GM19035 (cell line): ENCODE measurements around the gene MRRF.
"Not testable (repeated sequence)": the region's sequence is repeated elsewhere in the genome, so short reads cannot be mapped to it uniquely, and the experiment has no call there.

ENCODE experiments used
- ATAC-seq: cut with Tn5 transposase; IDR thresholded peaks from one replicate; pipeline ENCODE4 v1.9.1; 2021; ENCODE audit not compliant: unreplicated experiment

The MRRF gene

DNA sequence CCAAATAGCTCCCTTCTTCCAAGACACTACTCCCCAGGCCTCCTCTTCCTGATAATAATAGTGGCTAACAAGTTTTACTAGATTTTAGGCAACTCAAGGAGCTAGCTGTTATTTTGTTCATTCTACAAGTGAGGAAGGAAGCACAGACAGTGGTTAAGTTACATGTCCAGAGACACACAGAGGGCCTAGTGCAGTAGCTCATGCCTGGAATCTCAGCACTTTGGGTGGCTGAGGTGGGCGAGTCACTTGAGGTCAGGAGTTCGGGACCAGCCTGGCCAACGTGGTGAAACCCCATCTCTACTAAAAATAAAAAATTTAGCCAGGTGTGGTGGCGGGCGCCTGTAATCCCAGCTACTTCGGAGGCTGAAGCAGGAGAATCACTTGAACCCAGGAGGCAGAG is 65.8 kb downstream of the MRRF start:
- not testable (repeated sequence) for ATAC-seq

DNA sequence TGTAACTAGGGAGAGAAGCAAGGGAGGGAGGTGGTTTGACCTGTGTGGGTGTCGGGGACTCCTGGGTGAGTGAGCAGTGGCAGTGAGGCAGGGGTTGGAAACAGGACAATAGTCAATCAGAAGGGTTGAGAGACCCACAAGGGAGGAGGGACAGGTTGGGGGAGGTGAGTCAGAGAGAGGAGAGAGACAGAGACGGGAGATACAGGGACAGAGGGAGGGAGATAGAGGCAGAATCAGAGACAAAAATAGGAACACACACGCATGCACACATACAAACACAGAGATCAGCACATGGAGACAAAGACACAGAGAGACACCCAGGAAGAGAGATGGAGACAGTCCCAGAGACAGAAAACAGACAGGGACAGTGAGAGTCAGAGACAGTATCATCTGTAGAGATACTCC is 66.8 kb downstream of the MRRF start:
- no peak for ATAC-seq

DNA sequence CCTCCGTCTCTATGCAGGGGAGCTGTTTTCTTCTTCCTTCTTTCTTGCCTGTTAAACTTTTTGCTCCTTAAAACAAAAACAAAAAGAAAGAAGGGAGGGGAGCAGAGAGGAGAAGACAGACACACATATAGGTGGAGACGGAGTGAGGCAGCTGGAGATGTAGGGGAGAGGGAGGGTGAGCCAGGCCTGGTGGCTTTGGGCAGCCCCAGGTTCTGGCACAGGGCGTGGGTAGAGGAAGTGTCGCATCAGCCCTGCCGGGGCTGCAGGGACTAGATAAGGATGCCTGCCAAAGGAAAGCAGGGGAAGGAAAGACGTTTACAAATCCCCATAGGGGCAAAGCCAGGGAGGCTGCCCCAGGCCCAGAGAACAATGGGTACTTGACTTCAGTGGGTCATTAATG is 67.4 kb downstream of the MRRF start:
- ATAC-seq, result no peak

DNA sequence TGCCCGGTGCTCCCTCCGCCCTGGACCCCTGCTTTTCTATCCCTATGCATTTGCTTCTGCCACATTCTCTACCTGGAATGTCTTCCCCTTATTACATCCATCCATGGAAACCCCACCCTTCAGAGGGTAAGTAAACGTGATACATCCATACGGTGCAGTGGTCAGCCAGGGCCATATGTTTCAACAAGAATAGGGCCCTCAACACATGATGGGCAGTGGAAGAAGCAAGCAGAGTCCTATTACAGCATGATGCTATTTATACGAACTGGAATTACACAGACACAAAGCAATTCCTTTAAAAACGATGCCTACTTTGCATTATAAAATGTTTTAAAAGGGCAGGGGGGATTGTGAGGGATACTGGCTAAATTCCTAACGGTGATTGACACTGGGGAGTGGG is 68.0 kb downstream of the MRRF start:
- ATAC-seq, result no peak

DNA sequence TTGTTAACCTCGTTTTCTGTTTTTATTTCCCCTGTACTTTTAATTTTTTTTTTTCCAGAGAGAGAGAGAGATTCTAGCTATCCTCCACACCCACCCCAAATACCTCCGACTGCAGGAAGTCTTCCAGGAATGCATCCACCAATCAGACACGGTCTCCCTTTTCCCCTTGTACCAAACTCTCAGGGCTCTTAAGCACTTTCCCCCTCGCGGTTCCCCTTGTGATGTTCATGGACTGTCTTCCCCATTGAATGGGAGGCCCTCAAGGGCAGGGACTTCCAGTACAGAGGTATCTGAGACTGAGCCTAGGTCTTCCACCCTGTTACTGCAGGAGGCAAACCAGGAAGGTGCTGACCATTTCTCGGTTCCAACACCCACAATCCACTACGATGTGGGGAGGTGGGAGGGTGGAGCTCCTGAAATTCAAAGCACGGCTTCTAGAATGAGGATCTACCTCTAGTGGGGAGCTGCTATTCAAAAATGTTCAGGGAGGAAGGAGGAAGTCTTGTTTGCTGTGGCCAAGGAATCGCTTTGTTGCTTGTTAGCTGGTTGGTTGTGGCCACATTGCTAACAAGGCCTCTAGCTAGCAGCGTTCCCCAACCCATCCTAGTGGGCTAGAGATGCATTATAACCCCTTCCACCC is 68.6 kb downstream of the MRRF start:
- ATAC-seq, result no peak

DNA sequence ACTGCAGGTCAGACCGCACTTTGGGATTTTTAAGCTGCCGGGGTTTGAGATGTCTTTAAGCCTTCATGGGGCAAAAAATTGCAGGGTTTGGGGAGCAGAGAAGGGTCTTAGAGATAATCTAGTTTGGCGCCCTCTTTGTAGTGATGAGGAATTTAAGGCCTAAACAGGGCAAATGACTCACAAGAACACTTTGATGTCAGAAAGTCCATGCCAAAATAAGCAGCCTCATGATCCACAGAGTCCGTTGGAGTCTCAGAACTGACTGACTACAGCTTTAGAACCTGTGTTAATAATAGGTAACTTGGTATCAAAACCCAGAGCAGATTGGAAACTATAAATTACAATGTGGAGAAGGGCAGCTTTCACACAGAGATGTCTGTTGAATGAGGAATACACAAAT is 70.2 kb downstream of the MRRF start:
- ATAC-seq, result no peak

DNA sequence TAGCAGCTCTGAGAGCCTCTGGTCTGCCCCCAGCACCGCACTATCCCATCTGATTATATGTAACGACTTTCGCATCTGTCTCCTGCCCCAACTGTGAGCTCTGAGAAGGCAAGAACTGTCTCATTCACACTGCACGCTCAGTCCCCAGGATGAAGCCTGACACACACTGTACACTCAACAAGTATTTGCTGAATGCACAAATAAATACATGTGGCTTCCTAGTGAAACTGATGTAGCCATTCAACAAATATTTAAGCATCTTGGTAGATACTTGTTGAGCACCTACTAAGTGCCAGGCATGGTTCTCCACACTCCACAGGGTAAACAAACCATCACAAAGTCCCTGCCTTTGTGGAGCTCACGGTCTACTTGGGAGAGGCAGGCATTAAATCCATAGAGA is 71.5 kb downstream of the MRRF start:
- ATAC-seq, result no peak

DNA sequence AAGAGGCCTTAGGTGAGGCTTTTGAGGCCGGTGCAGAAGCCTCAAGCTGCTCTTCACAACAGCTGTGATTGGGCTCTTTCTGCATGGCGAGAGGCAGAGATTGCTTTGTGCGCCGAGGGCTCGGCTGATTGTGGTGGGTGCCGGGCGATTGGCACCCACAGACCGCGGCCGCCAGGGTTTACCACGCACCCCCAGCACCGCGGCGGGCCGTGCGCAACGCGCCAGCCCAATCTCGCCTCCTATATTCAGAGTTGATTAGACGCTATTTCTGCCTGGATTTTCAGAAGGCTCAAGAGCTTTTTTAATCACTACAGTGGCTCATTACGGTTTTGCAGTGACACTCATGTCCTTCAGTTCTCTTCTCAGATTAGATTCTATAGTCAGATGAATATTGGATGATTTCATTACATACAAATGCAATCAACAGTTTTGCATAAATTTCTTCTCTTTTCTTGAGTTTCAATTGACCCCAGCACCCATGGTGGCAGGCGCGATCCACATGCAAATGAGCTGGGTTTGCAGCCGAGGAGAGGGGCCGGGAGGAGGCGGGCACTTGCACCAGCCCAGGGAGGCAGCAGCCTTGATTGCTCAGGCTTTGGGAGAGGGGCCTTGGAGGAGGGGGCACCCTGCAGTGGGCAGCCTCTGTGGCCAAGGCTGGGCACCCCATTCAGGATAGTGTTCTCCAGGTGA is 72.3 kb downstream of the MRRF start:
- no peak for ATAC-seq

DNA sequence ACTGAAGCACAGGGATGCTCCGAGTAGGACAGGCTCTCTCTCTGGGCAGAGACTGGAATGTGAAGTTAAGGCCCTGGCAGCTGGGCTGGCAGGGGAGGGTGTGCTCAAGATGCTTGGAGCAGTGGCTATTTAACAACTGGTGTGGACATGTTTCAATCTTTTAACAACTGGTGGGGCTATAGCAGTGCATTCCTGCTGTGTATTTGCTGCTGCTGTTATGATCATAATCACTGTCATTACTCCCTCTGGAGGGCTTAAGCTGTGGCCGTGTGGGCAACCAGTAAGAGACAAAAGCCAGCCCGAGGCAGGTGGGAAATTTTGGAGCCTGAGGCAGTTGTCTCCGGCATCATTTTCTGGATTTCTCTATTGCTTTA is 72.9 kb downstream of the MRRF start:
- no peak for ATAC-seq

DNA sequence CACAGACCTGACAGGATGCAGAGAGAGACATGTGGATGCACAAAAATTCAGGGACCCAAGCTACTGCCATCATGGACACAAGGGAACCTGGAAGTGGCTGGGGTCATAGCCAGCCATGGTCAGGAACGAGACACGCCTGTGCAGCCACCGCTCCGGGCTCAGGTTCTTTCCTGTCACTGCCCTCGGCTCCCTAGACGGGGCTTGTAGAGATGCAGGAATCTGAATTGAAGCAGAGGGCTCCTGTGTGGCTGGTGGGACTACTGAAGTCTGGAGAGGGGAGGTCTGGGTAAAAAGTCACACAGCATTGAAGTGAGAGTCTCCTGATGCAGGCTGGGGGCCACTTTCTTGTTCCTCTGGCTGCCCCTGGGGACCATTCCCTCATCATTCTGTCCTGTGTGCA is 73.9 kb downstream of the MRRF start:
- ATAC-seq, result no peak

DNA sequence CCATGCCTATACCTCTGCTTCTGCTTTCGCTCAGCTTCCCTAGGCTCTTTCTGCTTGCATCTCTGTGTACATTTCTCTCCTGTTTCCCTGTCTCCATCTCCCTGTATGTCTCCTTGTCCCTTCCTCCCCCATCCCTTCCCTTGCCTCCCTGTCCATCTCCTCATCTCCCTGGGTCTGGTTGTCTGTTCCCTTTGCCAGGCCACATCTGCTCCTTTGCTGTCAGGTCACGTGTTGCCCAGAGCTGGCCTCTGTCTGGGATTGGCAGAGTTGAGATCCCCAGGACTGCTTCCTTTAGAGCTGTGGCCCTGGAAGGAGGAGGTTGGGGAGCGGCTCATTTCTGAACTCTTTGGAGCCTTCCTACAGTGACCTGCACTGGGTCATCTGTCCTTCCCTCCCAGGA is 74.3 kb downstream of the MRRF start:
- ATAC-seq, result no peak

DNA sequence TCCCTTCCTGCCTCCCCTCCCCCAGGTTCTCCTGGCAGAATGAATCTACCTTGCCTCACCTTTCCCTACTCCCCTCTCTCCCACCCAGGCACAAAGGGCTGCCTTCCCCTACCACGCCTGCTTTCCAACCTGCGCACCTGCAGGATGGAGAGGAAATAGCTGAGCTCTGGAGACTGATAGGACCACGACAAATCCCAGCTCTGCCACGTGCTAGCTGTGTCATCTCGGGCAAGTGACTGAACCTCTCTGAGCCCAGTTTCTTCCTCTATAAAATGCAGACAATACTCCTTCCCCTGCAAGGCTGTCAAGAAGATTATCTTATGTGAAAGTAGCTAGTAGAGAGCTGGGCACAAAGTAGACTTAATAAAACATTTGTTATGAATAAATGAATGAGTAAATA is 74.9 kb downstream of the MRRF start:
- no peak for ATAC-seq

DNA sequence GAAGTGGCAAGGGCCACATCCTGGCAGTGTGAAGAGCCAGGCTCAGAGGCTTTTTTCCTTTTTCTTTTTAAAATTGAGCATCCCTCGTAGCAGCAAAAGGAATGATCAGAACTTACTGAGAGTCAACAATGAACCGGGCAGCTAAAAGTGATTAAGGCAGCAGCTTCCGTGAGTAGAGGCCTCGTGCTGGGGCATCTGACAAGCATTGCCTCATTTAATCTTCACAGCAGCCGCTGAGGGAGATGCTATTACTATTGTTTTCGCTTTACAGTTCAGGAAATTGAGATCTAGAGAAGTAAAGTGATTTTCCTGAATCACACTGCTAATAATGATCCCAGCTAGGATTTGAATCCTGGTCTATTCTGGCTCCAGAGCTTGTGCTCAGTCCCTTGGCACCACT is 75.5 kb downstream of the MRRF start:
- ATAC-seq, result no peak

DNA sequence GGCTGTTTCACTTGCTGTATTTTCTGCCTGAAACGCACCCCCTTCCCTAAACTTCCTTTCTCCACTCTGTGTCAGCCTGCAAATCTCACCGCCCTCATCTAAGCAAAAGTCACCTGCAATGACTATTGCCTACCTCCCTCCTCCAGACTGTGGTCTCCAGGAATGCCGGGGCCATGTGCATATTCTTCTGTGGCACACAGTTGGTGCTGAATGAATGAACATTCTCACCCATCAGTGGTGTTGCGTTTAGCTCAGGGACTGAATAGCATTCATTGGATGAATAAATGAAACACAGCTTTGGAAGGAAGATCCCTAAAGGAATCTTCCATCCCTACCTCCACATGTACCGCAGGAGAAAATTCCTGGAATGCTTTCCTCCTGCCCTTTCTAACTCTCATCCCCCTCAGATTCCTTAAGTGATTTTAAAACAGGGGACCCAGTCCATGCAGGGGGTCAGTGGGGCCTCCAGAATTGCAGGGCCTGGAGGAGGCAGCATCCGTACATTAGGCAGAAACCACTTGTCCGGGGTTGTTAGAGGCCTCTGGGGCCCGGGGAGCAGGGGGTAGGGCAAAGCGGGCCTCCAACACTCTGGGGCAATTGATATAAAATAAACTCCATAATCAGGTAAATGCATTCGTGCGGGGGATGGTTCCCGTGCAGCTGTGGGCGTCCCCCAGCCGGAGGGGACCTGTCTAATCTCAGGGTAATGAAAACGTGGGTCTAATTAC is 77.8 kb downstream of the MRRF start:
- no peak for ATAC-seq

DNA sequence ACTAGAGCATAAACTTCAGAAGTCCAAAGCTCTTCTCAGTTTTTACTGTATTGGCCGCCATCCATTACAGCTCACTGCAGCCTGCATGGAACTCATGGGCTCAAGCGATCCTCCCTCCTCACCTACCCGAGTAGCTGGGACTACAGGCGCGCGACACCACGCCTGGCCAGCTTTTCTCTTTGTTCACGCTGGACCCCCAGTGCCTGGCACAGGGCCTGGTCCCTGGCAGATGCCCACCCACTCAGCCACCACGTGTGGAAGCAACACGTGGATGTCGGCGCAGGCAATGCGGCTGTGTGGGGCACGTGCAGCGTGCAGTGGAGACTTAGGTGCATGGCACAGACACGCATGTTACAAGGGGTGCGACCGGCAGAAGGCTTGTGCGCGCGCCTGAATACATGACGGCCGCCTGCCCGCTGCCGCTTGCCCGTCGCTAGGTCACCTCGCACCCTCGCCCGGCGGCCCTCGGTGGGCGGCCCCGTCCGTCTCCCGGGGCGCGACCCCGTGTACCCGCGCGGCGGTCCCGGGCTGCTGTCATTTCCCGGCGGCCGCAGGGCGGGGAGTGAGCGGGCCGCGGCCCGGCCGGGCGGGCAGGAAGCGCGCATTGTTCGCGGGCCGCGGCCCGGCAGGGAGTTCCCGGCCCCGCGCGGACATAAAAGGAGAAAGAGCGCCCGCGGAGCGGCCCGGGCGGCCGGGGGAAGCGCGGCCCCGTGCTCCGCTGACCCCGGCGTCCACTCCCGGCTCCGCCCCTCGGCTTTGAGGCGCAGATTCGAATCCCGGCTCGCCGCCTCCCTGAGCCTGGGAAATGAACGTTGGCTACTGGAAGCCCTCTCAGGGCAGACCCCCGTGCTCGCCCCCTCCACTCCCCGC is 82.0 kb downstream of the MRRF start:
- no peak for ATAC-seq

DNA sequence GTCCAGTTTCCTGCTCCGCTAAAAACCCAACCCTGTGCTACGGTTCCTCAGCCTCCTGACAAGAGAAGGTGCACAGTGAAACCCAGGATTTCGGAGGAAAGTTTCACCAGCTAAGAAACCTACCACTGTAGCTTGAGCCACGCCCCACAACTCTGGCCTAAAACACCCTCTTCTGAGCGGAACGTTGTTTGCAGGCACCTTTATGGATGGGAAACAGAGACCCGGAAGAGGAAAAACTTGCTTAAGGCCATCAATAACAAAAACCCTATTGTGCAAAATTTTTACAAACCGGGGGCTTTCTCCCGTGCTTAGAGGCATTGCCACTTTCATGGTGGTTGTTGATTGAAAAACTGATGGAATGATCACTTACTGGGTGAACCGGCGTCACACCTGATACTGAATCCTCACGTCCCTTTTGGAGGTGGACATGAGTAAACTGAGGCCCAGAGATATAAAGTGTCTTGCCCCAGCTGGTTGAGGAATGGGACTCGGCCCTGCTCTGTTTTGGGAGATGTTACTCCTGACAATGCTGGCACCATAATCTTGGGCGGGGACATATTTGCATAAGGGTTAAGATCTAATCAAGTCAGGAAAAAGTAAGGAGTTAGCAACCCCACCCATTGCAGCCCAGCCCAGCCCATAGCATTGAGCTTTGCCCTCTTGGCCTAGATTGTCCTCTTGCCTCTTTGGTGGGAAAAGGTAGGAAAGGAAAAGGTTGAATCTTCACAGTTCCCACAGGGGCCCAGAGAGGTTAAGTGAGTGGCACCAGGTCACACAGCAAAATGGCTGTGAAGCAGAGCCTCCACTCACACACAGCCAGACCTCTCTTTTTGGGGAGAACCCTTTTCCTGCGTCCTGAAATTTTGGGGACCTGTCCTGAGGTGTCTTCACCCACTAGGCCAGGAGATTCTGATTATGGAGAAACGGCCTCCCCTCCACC is 82.9 kb downstream of the MRRF start:
- ATAC-seq, result no peak

DNA sequence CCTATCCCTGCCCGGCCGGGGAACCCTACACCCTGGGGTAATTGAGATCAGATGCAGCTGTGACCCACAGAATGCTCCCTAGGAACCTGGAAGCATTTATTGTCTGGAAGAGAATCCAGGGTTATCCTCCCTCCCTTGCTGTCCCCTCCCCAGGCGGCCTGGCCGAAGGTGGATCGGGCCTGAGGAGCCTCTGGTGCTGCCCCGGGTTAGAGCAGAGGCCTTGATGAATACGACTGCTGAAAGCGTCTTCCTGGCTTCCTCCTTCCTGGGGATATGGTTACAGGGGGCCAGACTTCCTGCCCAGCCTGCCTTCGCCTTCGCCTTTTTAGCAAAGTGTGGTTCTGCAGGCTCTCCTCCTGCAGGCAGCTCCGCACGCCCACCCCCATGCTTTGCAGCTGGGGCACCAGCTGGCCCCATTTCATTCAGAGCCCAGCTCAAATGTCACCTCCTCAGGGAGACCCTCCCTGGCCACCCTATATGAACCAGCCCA is 83.7 kb downstream of the MRRF start:
- no peak for ATAC-seq

DNA sequence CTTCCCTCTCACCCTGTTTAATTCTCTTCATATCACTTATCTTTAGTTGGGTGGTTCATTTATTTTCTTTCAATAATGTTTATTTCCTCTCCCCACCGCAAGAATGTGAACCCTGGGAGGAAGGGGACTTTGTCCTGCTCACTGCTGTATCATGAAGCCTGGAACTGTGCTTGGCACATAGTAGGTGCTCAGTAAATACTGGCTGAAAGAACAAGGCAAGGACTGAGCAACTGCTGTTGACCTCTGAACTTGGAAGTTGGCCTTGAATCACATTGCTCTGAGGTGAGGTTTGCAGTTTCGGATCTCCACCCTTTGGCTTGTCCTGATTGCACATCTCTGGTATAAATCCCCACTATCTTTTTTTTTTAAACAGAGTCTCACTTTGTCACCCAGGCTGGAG is 84.1 kb downstream of the MRRF start:
- ATAC-seq, result no peak

DNA sequence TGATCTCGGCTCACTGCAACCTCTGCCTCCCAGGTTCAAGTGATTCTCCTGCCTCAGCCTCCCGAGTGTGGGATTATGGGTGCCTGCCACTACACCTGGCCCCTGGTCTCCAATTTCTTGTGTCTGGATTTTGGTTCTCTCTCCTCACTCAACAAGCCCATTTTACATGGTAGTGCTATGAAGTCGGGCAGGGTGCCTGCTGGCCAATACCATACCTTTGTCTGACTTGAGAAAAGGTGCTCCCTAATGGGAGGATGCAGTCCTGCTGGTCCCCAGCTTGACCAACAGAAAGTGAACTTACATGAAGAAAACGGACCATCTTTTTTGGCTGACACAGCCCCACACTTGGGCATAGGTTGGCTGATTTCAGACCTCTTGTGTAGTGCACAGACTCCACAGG is 84.5 kb downstream of the MRRF start:
- no peak for ATAC-seq
